GM21447 (cell line): ENCODE results near the gene P2RY6.

Experiments
- ATAC-seq: cut with Tn5 transposase; IDR thresholded peaks from one replicate; pipeline ENCODE4 v1.9.1; 2021; ENCODE audit not compliant: unreplicated experiment

The P2RY6 gene

GRCh38 chr11:73331138-73331916 lies 59.2 kb downstream of the P2RY6 start:
- ATAC-seq, result no peak

- no peak for ATAC-seq
Observed at GRCh38 chr11:73333173-73333572, 61.0 kb downstream of the P2RY6 start.

GRCh38 chr11:73333640-73334383 lies 61.7 kb downstream of the P2RY6 start:
- no peak for ATAC-seq

GRCh38 chr11:73334384-73335203 lies 62.5 kb downstream of the P2RY6 start:
- peak; percentile 58 for ATAC-seq

GRCh38 chr11:73335204-73335923 lies 63.2 kb downstream of the P2RY6 start:
- ATAC-seq, result no peak

- ATAC-seq, result no peak
Observed at GRCh38 chr11:73337846-73338245, 65.7 kb downstream of the P2RY6 start.

- ATAC-seq, result no peak
Observed at GRCh38 chr11:73338279-73338678, 66.1 kb downstream of the P2RY6 start.

GRCh38 chr11:73340164-73340563 lies 68.0 kb downstream of the P2RY6 start:
- ATAC-seq, result no peak

GRCh38 chr11:73342633-73343032 lies 70.5 kb downstream of the P2RY6 start:
- no peak for ATAC-seq

GRCh38 chr11:73343076-73343873 lies 71.1 kb downstream of the P2RY6 start:
- ATAC-seq, result no peak

- no peak for ATAC-seq
Observed at GRCh38 chr11:73344191-73344607, 72.1 kb downstream of the P2RY6 start.

GRCh38 chr11:73345481-73346160 lies 73.5 kb downstream of the P2RY6 start:
- ATAC-seq, result no peak

- no peak for ATAC-seq
Observed at GRCh38 chr11:73346186-73346935, 74.2 kb downstream of the P2RY6 start.

GRCh38 chr11:73347067-73347466 lies 74.9 kb downstream of the P2RY6 start:
- ATAC-seq, result no peak
